LNCAP (cell line): ENCODE measurements around the gene SSTR5.

ENCODE experiments used
- TF ChIP-seq, protein P1 (sequence below): fragments of 450-650 bp; IDR thresholded peaks from 2 replicates; pipeline ENCODE4 v1.5.1; 2017; ENCODE audit warnings: mild to moderate bottlenecking

SSTR5 gene

DNA sequence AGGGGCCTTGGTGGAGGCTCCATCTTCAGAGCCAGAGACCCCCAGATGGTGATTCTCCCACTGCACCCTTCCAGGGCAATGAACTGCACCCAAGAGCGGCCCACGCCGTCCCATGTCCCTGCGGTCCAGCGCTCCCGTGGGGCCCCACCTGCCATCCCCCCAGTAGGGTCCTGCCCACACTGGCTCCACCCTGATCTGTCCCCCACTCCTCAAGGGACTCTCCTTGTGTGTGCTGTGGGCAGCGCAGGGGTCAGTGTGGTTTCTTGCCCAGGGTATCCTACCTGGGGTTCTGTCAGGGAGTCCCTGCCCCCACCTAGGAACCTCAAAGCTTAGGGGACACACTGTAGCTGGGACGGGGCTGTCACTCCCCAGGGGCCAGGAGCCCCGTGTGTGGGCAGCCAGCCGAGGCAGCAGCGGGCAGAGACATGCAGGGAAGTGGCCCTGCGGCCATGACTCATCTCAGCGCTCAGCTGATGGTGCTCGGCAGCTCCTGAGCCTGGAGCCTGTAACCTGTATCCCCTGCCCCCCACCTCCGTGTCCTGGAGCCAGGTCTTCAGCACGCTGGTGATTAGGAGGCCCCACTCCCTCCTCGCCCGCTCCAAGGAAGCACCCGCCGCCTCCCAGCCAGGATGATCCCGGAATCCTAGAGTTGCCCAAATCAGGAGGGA is 35.7 kb upstream of the SSTR5 start:
- TF ChIP-seq, protein P1, sequence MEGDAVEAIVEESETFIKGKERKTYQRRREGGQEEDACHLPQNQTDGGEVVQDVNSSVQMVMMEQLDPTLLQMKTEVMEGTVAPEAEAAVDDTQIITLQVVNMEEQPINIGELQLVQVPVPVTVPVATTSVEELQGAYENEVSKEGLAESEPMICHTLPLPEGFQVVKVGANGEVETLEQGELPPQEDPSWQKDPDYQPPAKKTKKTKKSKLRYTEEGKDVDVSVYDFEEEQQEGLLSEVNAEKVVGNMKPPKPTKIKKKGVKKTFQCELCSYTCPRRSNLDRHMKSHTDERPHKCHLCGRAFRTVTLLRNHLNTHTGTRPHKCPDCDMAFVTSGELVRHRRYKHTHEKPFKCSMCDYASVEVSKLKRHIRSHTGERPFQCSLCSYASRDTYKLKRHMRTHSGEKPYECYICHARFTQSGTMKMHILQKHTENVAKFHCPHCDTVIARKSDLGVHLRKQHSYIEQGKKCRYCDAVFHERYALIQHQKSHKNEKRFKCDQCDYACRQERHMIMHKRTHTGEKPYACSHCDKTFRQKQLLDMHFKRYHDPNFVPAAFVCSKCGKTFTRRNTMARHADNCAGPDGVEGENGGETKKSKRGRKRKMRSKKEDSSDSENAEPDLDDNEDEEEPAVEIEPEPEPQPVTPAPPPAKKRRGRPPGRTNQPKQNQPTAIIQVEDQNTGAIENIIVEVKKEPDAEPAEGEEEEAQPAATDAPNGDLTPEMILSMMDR, result no peak

DNA sequence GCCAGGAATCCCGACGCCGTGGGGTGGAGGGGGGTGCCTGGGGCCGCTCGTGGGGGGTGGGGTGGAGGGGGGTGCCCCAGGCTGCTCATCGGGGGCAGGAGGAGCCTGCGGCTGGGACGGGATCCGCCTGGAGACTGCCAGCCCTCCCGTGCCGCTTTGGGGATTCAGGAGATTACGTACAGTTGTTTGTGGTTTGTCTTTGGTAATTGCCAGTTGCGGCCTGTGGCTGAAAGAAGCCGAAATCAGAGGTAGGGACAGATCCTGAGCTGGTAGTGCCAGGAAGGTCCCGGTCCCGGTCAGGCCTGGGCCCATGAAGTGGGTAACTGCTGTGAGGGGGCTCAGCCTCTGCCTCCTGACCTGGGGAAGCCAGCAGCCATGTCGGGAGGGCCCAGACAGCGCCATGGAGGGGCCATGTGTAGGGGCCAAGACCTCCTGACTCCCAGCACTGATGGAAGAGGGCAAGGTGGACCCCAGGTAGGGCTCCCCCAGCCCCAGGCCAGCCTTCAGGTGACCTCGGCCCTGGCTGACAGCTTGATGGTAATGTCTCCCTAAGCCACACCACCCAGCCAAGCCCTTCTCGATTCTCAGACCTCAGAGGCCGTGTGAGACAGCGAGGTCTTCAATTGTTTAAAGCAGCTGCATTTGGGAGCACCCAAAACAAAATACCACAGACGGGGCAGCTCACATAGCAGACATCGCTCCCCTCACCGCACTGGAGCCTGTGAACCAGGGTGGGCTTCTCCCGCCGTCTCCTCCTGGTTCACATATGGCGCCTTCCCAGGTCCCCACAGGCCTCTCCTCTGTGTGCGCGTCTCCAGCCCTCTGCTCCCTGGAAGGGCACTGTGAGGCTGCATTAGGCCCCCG is 34.9 kb upstream of the SSTR5 start:
- TF ChIP-seq, protein P1, result no peak

DNA sequence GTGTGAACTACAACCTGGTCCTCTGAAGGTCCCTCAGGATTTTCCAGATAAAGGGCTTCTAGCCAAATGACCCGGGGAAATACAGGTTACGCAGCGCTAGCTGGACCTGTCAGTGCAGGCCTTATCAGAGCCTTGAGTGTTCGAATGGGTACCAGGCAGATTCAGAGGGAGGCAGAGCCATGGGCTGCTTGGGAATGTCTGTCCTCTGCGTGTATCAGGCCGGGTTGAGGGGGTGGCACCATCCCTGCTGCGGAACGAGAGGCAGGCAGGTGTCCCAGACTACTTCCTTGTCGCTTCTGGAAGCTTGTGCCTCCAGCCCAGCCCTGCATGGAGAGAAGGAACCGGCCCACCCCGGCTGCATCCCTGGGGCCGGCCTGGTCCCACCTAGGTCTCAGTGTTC is 33.6 kb upstream of the SSTR5 start:
- TF ChIP-seq, protein P1, result no peak

DNA sequence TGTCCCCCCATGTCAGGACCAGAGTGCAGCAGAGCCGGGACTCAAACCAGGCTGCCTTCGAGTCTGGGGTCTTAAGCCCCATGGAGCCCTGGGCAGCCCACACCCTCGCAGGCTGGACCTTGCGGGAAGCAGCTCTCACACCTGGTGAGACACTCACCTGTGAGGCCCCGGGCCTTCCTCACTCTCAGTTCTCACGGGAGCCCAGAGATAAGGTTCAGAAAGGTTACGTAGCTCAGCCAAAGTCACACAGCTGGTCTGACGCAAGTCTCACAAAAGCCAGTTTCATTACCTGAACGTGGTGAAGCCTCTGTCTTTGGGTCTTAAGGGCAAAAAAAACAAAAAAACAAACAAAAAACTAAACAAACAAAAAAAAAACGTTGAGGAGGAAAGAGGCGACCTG is 32.8 kb upstream of the SSTR5 start:
- TF ChIP-seq, protein P1, result no peak

DNA sequence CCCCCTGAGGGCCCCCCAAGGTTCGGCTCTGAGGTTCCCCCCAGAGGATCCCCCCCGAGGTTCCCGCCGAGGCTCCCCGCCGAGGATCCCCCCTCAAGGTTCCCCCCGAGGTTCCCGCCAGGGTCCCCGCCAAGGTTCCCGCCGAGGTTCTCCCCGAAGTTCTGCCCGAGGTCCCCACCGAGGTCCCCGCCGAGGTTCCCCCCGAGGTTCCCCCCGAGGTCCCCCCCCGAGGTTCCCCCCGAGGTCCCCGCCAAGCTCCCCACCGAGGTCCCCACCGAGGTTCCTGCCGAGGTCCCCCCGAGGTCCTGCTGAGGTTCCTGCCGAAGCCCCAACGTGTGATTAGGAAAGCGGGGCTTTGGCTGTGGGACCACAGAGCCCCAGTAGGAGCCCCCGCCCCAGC is 32.2 kb upstream of the SSTR5 start:
- TF ChIP-seq, protein P1, result no peak

DNA sequence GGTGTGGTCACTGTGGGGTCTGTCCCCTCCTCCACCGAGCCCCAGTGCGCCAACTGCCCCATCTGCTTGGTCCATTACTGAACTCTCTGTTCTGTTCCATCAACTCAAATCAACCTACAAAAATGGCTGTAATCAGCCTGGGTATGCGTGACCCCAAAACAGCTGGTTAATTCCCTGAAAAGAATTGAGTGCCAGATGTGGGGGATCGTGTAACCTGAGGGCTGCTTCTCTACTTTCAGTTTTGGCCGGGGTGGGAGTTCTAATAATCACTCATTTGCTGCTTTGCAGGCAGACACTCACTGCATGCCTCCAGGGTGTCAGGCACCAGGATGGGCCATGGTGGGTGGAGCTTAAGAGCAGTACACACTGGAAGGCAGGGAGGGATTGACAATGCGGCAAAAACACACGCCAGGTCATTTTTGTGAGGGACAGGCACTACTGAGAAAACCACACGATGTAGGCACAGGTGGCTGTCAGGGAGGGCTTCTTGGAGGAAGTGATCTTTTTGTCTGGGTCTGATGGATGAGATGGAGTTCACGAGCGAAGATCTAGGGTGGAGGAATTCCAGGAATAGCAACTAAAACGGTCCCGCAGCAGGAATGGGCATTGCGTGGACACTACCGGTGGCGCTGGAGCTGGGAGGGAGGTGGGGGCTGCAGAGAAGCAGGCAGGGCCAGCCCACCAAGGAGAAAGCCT is 30.4 kb upstream of the SSTR5 start:
- TF ChIP-seq, protein P1, result no peak

DNA sequence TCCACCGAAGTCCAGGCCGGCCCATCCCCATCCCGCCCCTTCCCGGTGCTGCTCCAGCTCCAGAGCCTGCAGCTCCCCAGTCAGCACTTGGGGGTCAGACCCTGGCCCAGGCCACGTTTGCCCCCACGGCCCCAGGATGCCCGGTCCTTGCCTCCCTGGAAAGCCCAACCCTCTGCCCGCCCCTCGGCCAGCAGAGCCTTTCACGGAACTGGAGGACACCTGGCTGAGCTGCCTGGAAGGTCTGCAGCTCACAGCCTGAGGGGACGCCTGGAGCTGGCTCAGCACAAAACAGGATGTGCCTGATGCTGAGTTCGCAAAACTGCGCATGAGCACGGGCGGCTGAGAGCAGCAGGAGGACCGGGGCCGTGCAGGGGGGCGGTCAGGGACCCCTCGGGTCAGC is 29.7 kb upstream of the SSTR5 start:
- TF ChIP-seq, protein P1, result no peak
